ENCODE data around the gene RARRES2. TPM values are rescaled to one million over a fixed set of nuclear protein-coding genes. Genes with fewer than 3 reads are reported as not detected.

The RARRES2 gene
- polyA plus RNA-seq, 1 donor = 47.9 TPM

DNA sequence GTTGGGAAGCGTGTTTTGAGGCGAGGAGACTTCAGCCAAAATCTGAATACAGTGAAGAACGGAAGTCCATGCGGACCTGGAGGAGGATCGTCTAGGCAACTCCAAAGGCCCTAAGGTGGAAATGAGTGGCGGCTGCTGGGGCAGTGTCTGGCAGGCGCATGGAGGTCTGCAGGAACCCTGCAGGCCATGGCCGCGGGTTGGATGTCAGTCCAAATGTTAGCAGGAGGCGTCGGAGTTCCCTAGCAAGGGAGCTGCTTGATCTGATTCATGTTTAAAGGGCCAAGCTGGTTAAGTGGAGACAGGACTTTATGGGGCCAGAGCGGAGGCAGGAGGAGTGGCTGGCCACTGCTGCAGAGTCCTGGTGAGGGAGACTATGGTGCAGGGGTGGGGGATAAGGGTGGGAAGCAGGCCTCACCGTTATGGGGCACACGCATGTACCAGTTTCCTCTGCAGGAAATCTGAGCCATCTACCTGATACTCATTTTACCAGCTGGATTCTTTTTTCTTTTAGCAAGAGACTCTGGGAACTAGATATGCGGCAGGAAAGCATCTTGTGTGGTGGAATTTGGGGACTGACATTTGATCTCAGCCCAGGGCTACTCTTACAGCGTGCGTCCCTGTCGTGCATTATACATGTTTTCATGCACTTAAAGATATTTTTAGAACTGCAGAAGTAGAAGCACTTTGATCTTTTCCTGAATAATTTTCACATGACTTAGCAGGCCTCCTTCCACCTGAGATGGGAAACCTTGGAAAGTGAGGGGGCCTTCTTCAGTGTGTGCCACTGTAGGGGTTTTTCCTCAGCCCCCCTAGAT is 20.6 kb upstream of the RARRES2 start:
- DNase-seq (ENCODE audit: low read depth) = no peak

- no peak for DNase-seq (ENCODE audit: low read depth)
Measured at GRCh38 chr7:150361402-150361801, 20.0 kb upstream of the RARRES2 start.

DNA sequence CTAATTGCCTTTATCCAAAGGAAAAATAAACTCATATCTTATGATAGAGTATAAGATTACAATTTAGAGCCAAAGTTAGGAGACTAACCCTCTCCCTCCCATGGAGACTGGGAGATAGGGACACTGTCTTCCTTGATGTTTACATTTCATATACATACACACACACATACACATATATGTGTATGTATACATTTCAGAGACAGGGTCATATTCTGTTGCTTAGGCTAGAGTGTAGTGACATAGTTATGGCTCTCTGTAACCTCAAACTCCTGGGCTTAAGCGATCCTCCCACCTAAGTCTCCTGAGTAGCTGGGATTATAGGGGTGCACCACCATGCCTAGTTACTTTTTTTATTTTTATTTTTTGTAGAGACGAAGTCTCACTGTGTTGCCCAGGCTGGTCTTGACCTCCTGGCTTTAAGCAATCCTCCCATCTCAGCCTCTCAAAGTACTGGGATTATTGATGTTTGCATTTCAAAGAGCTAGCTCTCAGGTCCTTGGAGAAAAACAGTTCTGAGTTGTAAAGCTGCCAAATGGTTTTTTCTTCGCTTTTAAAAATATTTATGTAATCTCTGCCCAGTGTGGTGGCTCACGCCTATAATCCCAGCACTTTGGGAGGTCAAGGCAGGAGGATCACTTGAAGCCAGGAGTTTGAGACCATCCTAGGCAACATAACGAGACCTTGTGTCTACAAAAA is 19.1 kb upstream of the RARRES2 start:
- DNase-seq (ENCODE audit: low read depth) = no peak

- no peak for DNase-seq (ENCODE audit: low read depth)
Measured at GRCh38 chr7:150359622-150360362, 18.4 kb upstream of the RARRES2 start.

GRCh38 chr7:150358988-150359621 is 17.7 kb upstream of the RARRES2 start:
- DNase-seq (ENCODE audit: low read depth) = no peak

- DNase-seq (ENCODE audit: low read depth) = no peak
Measured at GRCh38 chr7:150358433-150358832, 17.0 kb upstream of the RARRES2 start.

DNA sequence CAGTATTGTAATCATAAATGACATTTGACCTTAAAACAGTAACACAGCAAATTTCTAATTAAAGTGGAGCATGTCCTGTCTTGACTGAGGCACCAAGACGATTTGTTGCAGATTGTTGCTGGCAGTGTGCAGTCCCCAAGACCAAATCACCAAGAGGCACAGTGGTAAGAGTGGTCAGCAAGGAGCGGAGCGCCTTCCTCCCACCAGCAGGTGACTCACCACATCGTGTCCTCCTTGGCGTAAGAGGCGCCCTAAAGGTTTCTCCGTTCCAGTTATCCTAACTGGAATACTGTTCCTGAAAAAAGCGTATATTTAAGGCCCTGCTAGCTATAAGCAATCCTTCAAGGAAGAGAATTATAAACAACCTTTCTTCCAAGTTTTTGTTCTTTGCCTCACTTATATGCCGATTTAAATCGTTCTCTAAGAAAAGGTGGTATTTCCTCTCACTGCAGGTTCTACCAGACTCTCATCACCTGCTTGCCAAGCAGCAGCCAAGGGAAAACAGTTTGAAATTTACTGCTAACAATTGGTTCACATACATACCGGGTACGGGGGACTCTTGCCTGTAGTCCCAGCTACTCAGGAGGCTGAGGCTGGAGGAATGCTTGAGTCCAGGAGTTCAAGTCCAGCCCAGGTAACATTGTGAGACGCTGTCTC is 16.5 kb upstream of the RARRES2 start:
- no peak for DNase-seq (ENCODE audit: low read depth)

DNA sequence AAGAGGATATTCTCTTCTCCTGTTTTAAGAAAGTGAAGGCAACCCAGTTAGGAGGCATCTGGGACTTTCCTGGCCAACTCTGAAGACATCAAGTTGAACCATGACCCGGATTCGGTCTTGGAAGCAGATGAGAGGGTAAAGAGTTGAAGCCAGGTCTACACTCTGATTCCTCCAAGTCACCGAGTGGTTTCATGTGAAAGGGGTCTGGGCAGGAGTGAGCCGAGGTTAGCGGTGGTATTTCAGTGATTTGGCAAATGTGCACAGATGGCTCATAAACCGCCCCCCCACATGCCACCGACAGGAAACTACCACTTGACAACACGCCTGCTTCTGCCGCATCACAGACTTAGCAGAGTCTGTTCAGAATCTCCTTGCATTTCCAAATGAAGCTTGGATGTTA is 15.8 kb upstream of the RARRES2 start:
- no peak for DNase-seq (ENCODE audit: low read depth)

DNA sequence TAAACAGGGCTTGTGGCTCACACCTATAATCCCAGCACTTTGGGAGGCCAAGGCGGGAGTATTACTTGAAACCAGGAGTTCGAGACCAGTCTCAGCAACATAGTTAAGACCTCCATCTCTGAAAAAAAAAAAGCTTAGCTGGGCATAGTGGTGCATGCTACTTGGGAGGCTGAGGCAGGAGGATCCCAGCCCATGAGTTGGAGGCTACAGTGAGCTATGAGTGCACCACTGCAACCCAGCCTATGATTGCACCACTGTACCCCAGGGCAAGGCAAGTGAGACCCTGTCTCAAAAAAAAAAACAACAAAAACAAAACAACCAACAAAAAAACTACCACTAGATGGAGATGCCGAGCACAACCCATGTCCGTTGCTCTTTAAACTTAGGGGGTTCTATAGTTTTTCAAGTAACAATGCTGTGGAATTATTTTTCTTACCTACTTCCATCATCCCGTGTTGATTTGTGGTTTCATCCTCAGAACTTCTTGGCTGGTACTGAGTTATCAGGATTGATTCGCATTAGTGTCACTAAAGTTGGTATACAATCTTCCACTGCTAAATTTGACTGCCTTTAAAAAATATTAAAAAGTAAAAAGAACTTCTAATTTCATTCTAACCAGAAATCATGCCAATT is 15.0 kb upstream of the RARRES2 start:
- no peak for DNase-seq (ENCODE audit: low read depth)

DNA sequence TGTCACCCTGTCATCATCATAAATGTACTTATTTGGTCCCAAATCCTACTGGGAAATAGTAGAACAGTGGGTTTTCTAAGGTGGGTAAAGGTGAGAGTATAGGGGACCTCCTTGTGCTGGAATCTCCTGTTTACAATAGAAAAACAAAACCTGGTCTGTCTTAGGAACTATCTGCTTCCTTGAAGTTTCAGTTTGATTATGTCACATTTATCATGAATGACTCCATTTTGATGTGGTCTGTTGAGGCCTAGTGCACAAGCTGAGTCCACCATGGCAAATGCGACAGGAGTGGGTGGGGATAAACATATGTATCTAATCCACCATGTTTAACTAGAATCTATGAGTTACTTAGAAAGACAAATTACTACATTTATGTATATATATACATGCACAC is 14.2 kb upstream of the RARRES2 start:
- DNase-seq (ENCODE audit: low read depth) = no peak

DNA sequence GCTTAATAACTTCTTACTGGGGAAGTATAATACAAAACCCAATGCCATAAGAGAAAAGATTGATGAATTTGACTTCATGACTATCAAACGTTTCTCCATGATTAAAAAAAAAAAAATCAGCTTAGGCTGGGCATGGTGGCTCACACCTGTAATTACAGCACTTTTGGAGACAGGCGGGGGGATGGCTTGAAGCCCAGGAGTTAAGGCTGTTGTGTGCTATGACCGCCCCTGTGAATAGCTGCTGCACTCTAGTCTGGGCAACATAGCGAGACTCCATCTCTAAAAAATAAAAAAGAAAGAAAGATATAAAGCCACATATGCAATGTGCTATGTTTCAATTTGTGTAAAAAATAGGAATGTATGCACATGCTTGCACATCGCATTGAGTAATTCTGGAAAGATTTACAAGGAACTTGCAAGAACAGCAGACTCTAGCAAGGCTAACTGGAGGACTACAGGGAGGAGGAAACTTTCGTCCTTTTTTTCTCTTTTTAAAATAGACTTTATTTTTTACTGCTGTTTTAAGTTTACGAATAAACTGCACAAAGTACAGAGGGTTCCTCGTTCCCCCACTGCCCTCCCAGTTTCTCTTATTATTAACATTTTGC is 10.3 kb upstream of the RARRES2 start:
- no peak for DNase-seq (ENCODE audit: low read depth)

DNA sequence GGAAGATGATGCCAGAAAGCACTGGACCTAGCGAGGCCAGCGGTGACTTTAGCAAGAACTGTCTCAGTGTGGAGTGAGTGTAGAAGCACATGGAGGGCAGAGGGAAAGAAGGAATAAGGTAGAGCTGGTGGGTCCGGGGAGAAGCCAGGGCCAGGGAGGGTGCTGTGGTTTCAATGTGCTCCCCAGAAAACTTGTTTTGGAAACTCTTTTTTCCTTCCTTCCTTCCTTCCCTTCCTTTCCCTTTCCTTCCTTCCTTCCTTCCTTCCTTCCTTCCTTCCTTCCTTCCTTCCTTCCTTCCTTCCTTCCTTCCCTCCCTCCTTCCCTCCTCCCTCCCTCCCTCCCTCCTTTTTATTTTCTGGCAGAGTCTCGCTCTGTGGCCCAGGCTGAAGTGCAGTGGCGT is 5.5 kb upstream of the RARRES2 start:
- no peak for DNase-seq (ENCODE audit: low read depth)

- no peak for DNase-seq (ENCODE audit: low read depth)
Measured at GRCh38 chr7:150345012-150345411, 3.6 kb upstream of the RARRES2 start.

GRCh38 chr7:150344299-150344698 is 2.9 kb upstream of the RARRES2 start:
- DNase-seq (ENCODE audit: low read depth) = no peak

DNA sequence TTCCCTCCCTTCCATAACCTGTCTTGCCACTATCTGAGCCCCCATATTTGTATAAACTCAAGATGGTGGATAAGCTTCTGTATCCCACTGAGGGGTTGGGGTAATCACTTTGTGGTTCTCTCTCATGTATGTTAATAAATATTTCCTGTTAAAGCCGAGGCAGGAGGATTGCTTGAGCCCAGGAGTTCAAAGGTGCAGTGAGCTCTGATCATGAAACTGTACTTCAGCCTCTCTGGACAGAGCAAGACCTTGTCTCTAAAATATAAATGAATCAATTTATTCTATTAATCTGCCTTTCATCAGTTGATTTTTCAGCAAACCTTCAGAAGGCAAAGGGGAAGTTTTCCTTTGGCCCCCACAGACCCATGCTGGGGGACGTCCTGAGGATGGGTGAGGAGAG is 1.8 kb upstream of the RARRES2 start:
- no peak for DNase-seq (ENCODE audit: low read depth)

DNA sequence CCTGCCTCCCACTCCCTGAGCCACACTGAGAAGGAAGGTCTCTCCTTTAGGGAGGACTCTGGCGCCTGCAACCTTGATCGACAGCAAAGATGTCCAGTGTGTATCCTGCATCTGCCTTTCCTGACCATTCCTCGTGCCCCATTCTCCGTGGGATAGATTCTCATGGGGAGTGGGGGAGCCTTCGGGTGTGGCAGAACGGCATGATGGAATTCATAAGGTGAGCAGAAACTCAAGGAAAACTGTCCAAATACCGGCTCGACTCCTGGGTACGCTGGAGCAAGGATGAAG is 636 bp upstream of the RARRES2 start:
- DNase-seq (ENCODE audit: low read depth) = no peak

- DNase-seq (ENCODE audit: low read depth) = no peak
Measured at GRCh38 chr7:150340875-150341262, 560 bp downstream of the RARRES2 start.

- DNase-seq (ENCODE audit: low read depth) = no peak
Measured at GRCh38 chr7:150340024-150340749, 1.2 kb downstream of the RARRES2 start.

DNA sequence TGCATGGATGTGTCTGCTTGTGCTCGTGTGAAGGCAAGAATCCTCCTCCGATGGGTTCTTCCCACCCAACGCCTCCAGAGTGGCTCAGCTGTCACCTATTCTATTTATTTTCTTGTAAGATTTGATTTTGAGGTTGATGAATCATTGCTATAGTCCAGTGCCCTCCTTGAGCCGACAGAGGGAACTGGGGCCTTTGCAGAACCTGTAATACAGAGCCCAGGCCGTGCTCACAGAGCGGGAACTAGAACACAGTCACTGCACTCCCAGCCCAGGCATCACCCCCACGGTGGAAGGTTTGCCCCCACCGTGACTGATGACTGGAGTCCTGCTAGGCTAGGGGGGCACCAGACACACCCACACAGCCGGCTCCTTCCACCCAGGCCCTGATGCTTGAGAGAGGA is 2.0 kb downstream of the RARRES2 start:
- no peak for DNase-seq (ENCODE audit: low read depth)

GRCh38 chr7:150338166-150338829 is 3.1 kb downstream of the RARRES2 start:
- no peak for DNase-seq (ENCODE audit: low read depth)

Data from forelimb muscle (tissue), 1 donor.